NCI-H748 (cell line): ENCODE measurements around the gene IL32.

Experiments used
- DNase-seq: peaks from one replicate; lab custom pipeline; 2025; ENCODE audit not compliant: unreplicated experiment; lab: John Stamatoyannopoulos, UW

The IL32 gene

DNA sequence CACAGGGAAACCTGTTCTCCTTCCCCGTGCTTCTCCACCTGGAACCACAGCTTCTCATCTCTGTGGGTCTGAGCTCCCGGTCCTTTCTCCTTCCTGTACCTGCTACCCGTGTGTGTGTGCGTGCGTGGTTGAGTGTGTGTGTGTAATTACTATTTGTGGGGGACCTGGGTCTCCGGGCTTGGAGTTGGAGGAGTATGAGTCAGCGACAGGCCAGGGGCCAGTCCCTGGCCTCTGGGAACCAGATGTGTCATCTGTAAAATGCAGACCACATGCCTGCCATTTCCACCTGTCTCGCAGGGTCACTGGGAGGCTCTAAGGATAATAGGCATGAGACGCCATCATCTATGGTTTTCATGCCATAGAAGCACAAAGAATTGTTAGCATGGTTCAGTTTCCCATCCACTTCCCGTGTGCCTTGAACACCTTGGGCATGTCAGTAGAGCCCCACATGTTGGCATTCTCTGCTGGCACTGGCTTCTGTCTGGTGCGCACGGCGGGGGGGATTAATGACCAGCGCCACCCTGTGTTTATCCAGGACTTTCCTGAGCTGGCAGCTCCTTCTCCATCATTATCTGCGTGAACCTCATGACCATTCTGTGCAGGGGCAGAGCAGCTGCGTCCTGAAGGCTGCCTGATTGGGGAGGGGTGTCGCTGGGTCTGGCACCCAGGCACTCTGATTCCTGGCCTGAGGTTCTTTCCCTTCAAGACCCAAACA is 48.5 kb downstream of the IL32 start:
- DNase-seq, result no peak

DNA sequence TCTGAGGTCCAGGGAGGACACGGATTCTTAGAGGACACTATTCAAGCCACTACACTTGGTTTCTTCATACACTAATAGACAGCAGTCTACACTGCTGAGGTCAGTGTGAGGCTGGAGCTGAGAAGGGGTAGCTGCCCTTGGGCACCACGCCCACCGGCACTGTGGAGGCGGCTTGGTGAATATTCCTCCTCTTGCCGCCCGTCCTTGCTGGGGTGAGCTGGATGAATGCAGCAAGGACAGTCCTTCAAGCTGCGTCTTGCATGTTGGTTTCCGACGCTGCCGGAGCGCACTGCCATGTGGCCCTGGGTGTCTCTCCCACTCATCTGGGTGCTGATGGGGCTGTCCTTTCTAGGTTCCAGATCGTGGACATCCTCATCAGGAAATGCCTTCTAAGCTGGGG is 49.6 kb downstream of the IL32 start:
- DNase-seq, result no peak

DNA sequence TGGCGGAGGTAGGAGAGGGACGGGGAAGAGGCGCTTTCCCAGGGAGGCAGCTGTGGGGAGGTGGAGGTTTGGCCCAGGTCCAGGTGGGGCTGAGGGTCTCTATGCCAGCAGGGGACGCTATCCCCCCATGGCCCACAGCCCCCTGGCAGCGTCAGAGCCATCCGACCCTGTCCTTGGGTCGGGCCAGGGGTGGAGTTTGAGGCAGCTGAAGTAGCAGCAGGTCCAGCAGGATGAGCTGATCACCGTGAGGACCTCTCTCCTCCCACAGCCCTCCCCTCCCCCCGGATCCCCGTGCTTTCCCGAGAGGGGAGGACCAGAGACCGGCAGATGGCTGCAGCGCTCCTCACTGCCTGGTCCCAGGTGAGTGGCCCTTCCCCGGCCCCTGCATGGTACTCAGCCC is 50.1 kb downstream of the IL32 start:
- DNase-seq, result no peak

DNA sequence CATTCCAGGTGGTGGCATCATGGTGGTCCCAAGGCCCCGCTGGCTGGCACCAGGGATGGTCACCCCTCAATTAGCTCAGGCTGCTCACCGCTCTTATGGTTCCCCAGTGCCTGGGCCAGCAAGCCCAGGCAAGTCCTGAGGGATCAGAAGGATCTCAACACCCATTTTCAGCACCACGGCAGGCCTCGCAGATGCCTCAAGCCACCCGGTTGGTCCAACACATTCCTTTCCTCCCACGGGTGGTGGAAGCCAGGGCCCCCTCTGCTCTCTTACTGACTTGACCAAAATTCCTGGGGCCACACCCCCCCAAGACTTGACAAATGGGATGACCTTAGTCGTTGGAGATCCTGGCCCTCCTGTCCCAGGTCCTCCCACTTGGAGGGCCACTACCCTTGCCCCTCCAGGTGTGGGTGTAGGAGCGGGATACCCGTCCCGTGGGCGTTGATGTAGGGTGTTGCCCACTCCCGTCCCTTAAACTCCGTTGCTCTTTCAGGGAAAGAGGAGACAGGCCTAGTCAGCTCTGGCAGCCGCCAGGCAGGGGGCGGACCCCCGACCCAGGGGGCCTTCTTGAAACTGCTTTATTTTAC is 52.9 kb downstream of the IL32 start:
- no peak for DNase-seq

DNA sequence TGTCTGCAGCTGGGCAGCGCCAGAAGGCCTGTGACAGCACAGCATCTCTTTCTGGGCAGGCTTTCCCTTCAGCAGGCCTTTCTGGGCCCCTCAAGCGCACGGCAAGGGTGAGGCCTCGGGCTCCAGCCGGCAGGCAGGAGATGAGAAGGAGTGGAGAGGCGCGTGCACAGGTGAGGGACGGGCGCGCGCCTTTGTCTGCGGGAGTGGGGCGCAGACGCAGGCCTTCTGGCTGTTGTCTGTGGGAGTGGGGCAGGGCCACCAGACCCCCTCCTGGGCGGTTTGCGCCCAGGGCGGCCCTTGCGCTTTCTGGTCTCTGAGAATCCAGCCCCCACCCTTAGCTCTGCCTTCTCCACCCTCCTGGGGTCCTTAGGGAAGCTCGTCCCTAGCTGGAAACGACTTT is 53.4 kb downstream of the IL32 start:
- no peak for DNase-seq
